ENCODE measurements around the gene ZCCHC9.
"Not testable (repeated sequence)": the region's sequence is repeated elsewhere in the genome, so short reads cannot be mapped to it uniquely, and the experiment has no call there.

ZCCHC9 gene

GRCh38 chr5:81265101-81265500 is 36.3 kb upstream of the ZCCHC9 start:
- DNase-seq (ENCODE audit: low read depth, low spot score) = peak; percentile 15
- in situ Hi-C loops (cut with HindIII; ENCODE audit: low sequenced_read_pairs) = no loop called here
- no peak for TF ChIP-seq CTCF (IDR thresholded peaks at IDR 0.05; ENCODE audit: low read depth, low read length)
- H3K4me3 ChIP-seq (ENCODE audit: low read depth, low read length) = no peak overlapping the region

DNA sequence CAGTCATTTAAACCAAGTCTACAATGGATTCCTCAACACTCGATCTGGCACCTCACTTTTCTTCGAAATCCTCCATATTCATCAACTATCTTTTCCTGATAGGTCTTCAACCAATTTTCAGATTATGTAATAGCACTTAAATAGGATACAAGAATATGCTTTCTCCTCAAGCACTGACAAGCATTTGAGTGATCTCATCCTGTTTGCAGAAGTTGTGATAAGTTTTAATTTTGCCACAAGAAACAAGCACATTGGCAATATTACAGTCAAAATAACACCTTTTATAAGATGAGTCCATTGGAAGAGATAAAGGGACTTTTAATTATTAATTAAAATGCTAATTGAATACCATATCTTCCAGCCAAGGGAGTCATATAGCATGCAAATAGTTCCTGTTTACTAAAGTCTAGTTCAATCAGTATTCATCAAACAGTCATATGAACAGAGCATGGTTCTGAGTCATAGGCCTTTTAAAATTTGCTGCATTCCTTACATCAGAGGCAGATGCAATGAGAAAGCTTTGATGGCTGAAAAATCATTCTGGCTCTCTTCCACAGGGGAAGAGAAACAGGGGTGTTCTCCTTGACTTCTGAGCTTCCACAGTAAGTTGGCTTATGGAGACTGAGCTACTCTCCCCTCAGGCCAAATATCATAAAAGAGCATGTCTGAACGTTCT is 32.7 kb upstream of the ZCCHC9 start:
- peak; percentile 81 for DNase-seq (ENCODE audit: low read depth, low spot score)
- no peak for TF ChIP-seq CTCF (IDR thresholded peaks at IDR 0.05; ENCODE audit: low read depth, low read length)
- no peak overlapping the region for H3K4me3 ChIP-seq (ENCODE audit: low read depth, low read length)
- in situ Hi-C loops (cut with HindIII; ENCODE audit: low sequenced_read_pairs) = no loop called here

- no peak overlapping the region for H3K4me3 ChIP-seq (ENCODE audit: low read depth, low read length)
- no peak for TF ChIP-seq CTCF (IDR thresholded peaks at IDR 0.05; ENCODE audit: low read depth, low read length)
- in situ Hi-C loops (cut with HindIII; ENCODE audit: low sequenced_read_pairs) = no loop called here
- no peak for DNase-seq (ENCODE audit: low read depth, low spot score)
Measured at GRCh38 chr5:81269751-81270393, 31.5 kb upstream of the ZCCHC9 start.

DNA sequence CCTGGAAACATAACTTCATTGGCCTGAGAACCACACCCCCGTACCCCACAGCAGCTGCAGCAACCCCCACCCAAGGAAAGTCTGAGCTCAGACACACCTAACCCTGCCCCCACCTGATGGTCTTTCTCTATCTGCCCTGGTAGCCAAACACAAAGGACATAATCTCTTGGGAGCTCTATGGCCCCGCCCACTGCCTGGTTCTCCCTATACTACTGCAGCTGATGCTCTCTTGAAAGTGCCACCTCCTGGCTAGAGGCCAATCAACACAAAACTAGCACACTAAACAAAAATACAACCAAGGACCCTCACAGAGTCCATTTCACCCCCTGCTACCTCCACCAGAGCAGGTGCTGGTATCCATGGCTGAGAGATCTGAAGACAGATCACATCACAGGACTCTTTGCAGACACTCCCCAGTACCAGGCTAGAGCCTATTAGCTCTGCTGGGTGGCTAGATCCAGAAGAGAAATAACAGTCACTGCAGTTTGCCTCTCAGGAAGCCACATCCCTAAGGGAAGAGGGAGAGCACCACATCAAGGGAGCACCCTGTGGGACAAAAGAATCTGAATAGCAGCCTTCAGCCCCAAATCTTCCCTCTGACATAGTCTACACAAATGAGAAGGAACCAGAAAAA is 30.9 kb upstream of the ZCCHC9 start:
- in situ Hi-C loops (cut with HindIII; ENCODE audit: low sequenced_read_pairs); DNase-seq (ENCODE audit: low read depth, low spot score); H3K4me3 ChIP-seq (ENCODE audit: low read depth, low read length): not testable (repeated sequence)

DNA sequence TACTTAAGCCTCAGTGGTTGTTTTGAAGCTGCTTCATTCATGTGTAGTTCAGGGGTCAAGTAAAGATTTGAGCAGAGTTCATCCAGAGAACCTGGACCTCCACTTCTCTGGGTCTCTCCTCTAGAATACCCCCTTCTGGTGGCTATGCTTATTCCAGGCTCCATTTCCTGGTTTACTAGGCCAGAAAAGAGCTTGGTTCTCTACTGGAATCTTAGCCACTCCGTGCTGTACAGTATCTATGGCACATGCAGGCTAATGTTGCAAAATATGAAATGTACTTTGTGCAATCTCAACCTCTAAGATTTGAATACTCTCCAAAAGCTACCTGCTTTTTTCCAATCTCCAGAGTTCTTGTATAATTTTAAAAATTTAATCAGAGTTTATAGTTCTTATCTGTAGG is 17.4 kb upstream of the ZCCHC9 start:
- TF ChIP-seq CTCF (IDR thresholded peaks at IDR 0.05; ENCODE audit: low read depth, low read length) = no peak
- in situ Hi-C loops (cut with HindIII; ENCODE audit: low sequenced_read_pairs) = no loop called here
- no peak overlapping the region for H3K4me3 ChIP-seq (ENCODE audit: low read depth, low read length)
- DNase-seq (ENCODE audit: low read depth, low spot score) = no peak

DNA sequence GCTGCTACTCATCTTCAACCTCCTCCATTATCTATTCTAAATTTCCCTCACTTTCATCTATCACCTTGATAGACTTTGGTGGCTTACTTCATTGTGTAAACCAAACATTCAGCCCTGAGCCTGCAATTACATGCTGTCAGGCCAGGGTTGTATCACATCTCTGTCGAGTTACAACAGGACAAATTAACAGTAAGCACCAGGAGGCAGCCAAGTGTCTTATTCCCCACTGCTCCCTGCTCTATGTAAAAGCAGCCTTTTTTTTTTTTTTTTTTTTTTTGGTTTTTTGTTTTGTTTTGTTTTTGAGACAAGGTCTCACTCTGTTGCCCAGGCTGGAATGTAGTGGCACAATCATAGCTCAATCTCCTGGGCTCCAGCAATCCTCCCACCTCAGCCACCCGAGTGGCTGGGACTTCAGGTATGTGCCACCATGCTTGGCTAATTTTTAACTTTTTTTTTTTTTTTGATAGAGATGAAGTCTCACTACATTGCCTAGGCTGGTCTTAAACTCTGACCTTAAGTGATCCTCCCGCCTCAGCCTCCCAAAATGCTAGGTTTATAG is 15.2 kb upstream of the ZCCHC9 start:
- no peak for TF ChIP-seq CTCF (IDR thresholded peaks at IDR 0.05; ENCODE audit: low read depth, low read length)
- no peak overlapping the region for H3K4me3 ChIP-seq (ENCODE audit: low read depth, low read length)
- in situ Hi-C loops (cut with HindIII; ENCODE audit: low sequenced_read_pairs) = no loop called here
- no peak for DNase-seq (ENCODE audit: low read depth, low spot score)

- H3K4me3 ChIP-seq (ENCODE audit: low read depth, low read length) = no peak overlapping the region
- TF ChIP-seq CTCF (IDR thresholded peaks at IDR 0.05; ENCODE audit: low read depth, low read length) = no peak
- no peak for DNase-seq (ENCODE audit: low read depth, low spot score)
- in situ Hi-C loops (cut with HindIII; ENCODE audit: low sequenced_read_pairs) = no loop called here
Measured at GRCh38 chr5:81288021-81288433, 13.4 kb upstream of the ZCCHC9 start.

Measured in astrocyte of the spinal cord (primary cell).